H9 (cell line): Measurements from ENCODE around the gene RBM22. TPM values are rescaled to one million over a fixed set of nuclear protein-coding genes. Genes with fewer than 3 reads are reported as not detected.

ENCODE experiments used
- DNase-seq: peaks from one replicate; pipeline ENCODE4 v3.0.0-alpha.2; 2017
- H2AFZ ChIP-seq: one replicate; pipeline ENCODE4 v1.6.1; 2013; ENCODE audit warnings: mild to moderate bottlenecking, low read length, control low read depth, moderate library complexity
- H2AK5ac ChIP-seq: 2 replicates; pipeline ENCODE4 v1.6.1; 2013; ENCODE audit warnings: low read length, control low read depth, mixed read lengths; ENCODE audit not compliant: insufficient read length
- H2BK120ac ChIP-seq: one replicate; pipeline ENCODE4 v1.6.1; 2013; ENCODE audit warnings: low read depth, mild to moderate bottlenecking, low read length, control low read depth, inconsistent platforms; ENCODE audit not compliant: poor library complexity, severe bottlenecking
- H2BK12ac ChIP-seq: 2 replicates; pipeline ENCODE4 v1.6.1; 2013; ENCODE audit warnings: low read length, control low read depth, mixed read lengths, low read depth; ENCODE audit not compliant: insufficient read length
- H2BK15ac ChIP-seq: 2 replicates; pipeline ENCODE4 v1.6.1; 2013; ENCODE audit warnings: low read depth, low read length, control low read depth
- H2BK20ac ChIP-seq: one replicate; pipeline ENCODE4 v1.6.1; 2013; ENCODE audit warnings: low read depth, mild to moderate bottlenecking, low read length, control low read depth, inconsistent platforms; ENCODE audit not compliant: poor library complexity, severe bottlenecking
- H2BK5ac ChIP-seq: 2 replicates; pipeline ENCODE4 v1.6.1; 2013; ENCODE audit warnings: low read length, control low read depth, mixed read lengths; ENCODE audit not compliant: insufficient read length
- H3K14ac ChIP-seq: 2 replicates; pipeline ENCODE4 v1.6.1; 2013; ENCODE audit warnings: low read length, control low read depth; ENCODE audit not compliant: insufficient read depth
- H3K18ac ChIP-seq: 2 replicates; pipeline ENCODE4 v1.6.1; 2013; ENCODE audit warnings: low read depth, mild to moderate bottlenecking, mixed read lengths, low read length, control low read depth; ENCODE audit not compliant: insufficient read length
- H3K23ac ChIP-seq: 2 replicates; pipeline ENCODE4 v1.6.1; 2013; ENCODE audit warnings: low read length, control low read depth, mixed read lengths, low read depth; ENCODE audit not compliant: insufficient read length
- H3K23me2 ChIP-seq: 2 replicates; pipeline ENCODE4 v1.6.1; 2013; ENCODE audit warnings: low read depth, mild to moderate bottlenecking, mixed read lengths, low read length, control low read depth; ENCODE audit not compliant: insufficient read length, poor library complexity, severe bottlenecking
- H3K27ac ChIP-seq: 2 replicates; pipeline ENCODE4 v1.5.1; 2013; ENCODE audit warnings: low read length, control low read depth, mixed read lengths, low read depth; ENCODE audit not compliant: insufficient read length
- H3K27me3 ChIP-seq: 2 replicates; pipeline ENCODE4 v1.6.1; 2013; ENCODE audit warnings: low read length, control low read depth, inconsistent platforms; ENCODE audit not compliant: insufficient read depth
- H3K4ac ChIP-seq: 2 replicates; pipeline ENCODE4 v1.6.1; 2013; ENCODE audit warnings: low read depth, mild to moderate bottlenecking, control low read depth, inconsistent platforms, low read length, moderate library complexity
- H3K4me1 ChIP-seq: 2 replicates; pipeline ENCODE4 v1.6.1; 2013; ENCODE audit warnings: low read length, control low read depth, inconsistent platforms; ENCODE audit not compliant: insufficient read depth
- H3K4me2 ChIP-seq: 2 replicates; pipeline ENCODE4 v1.6.1; 2013; ENCODE audit warnings: low read length, control low read depth, mixed read lengths; ENCODE audit not compliant: insufficient read length, insufficient read depth
- H3K56ac ChIP-seq: 2 replicates; pipeline ENCODE4 v1.6.1; 2013; ENCODE audit warnings: low read depth, mild to moderate bottlenecking, mixed read lengths, low read length, control low read depth; ENCODE audit not compliant: insufficient read length
- H3K79me1 ChIP-seq: 2 replicates; pipeline ENCODE4 v1.6.1; 2013; ENCODE audit warnings: low read depth, mild to moderate bottlenecking, moderate library complexity, low read length, control low read depth, inconsistent platforms; ENCODE audit not compliant: insufficient read depth, poor library complexity, severe bottlenecking
- H3K79me2 ChIP-seq: 2 replicates; pipeline ENCODE4 v1.6.1; 2013; ENCODE audit warnings: low read length, control low read depth, inconsistent platforms; ENCODE audit not compliant: insufficient read depth
- H3K9ac ChIP-seq: 2 replicates; pipeline ENCODE4 v1.6.1; 2013; ENCODE audit warnings: low read length, control low read depth, mixed read lengths; ENCODE audit not compliant: insufficient read length; ENCODE audit errors: extremely low read depth
- H3K9me3 ChIP-seq: one replicate; pipeline ENCODE4 v1.6.1; 2013; ENCODE audit warnings: low read depth, low read length, inconsistent platforms; ENCODE audit not compliant: control insufficient read depth
- H3T11ph ChIP-seq: one replicate; pipeline ENCODE4 v1.6.1; 2013; ENCODE audit warnings: mild to moderate bottlenecking, low read length, control low read depth, inconsistent platforms
- H4K20me1 ChIP-seq: one replicate; pipeline ENCODE4 v1.6.1; 2013; ENCODE audit not compliant: control insufficient read depth, insufficient read length, insufficient read depth
- H4K5ac ChIP-seq: 2 replicates; pipeline ENCODE4 v1.6.1; 2013; ENCODE audit warnings: low read depth, mild to moderate bottlenecking, mixed read lengths, low read length, control low read depth; ENCODE audit not compliant: insufficient read length
- H4K8ac ChIP-seq: replicated peaks from 2 replicates; pipeline ENCODE4 v1.6.1; 2013; ENCODE audit warnings: low read length, control low read depth, mixed read lengths, low read depth; ENCODE audit not compliant: insufficient read length
- H4K91ac ChIP-seq: 2 replicates; pipeline ENCODE4 v1.6.1; 2013; ENCODE audit warnings: low read depth, mild to moderate bottlenecking, moderate library complexity, mixed read lengths, low read length, control low read depth; ENCODE audit not compliant: insufficient read length
- H3K27ac Mint-ChIP-seq, 3 experiments: 2 replicates in 2 of 3; 3 replicates in 1 of 3; pipeline ENCODE4 v1.8.0; 2020 to 2021; ENCODE audit warnings: mixed read lengths in 3 of 3, mild to moderate bottlenecking in 1 of 3, moderate library complexity in 1 of 3
- H3K27me3 Mint-ChIP-seq: 2 replicates; pipeline ENCODE4 v1.8.0; 2021; ENCODE audit warnings: low read depth, mild to moderate bottlenecking, moderate library complexity, mixed read lengths
- H3K36me3 Mint-ChIP-seq, 3 experiments: 2 replicates in 2 of 3; 3 replicates in 1 of 3; pipeline ENCODE4 v1.8.0; 2020 to 2021; ENCODE audit warnings: low read depth in 3 of 3, mixed read lengths in 3 of 3; ENCODE audit not compliant: insufficient read depth in 1 of 3
- H3K4me1 Mint-ChIP-seq, 2 experiments: 2 replicates each; pipeline ENCODE4 v1.8.0; 2020; ENCODE audit warnings: mixed read lengths in 2 of 2
- H3K4me3 Mint-ChIP-seq, 2 experiments: 2 replicates in 1 of 2; 3 replicates in 1 of 2; pipeline ENCODE4 v1.8.0; 2020 to 2021; ENCODE audit warnings: mild to moderate bottlenecking in 2 of 2, mixed read lengths in 2 of 2, moderate library complexity in 1 of 2
- H3K9me3 Mint-ChIP-seq, 2 experiments: 2 replicates in 1 of 2; 3 replicates in 1 of 2; pipeline ENCODE4 v1.8.0; 2020; ENCODE audit warnings: mild to moderate bottlenecking in 2 of 2, mixed read lengths in 2 of 2, moderate library complexity in 1 of 2
- WGBS: extraction: QIAGEN DNeasy Blood & Tissue Kit; methylation state at CpG from one replicate; pipeline ENCODE4 v1.1.7; 2013; ENCODE audit warnings: missing lambda C conversion rate, low lambda C conversion rate, mixed read lengths; ENCODE audit not compliant: insufficient read length; ENCODE audit errors: extremely low coverage; 5-methylcytosine and 5-hydroxymethylcytosine counted together
- total RNA-seq: library from RNA; stranded (reverse); gene quantifications from 2 replicates; pipeline ENCODE4 v1.2.1, GENCODE V29; 2021
- TF ChIP-seq, protein P1 (sequence below): fragments of 200-600 bp; sonication (generic); conservative IDR thresholded peaks from 3 replicates; pipeline ENCODE4 v1.8.0; 2021; ENCODE audit warnings: antibody characterized with exemption, mild to moderate bottlenecking

RBM22 gene
- total RNA-seq, 1 experiment from 2014 or later: 47.0 TPM

GRCh38 chr5:150660108-150660831, 40.6 kb downstream of the RBM22 start:
- H3K9ac ChIP-seq: no peak overlapping the region
- no CpG with 5 or more reads among the region's 4 CpGs for WGBS
- no peak overlapping the region for H2BK15ac ChIP-seq
- no peaks in the 10 kb centered on the region for H3K79me2 ChIP-seq
- no peak overlapping the region for H4K8ac ChIP-seq
- H3K4me3 Mint-ChIP-seq: no peak overlapping the region; a peak in 1 of 5 replicates
- no peaks in the 10 kb centered on the region; the same call in 1 of the 2 replicates for H3K27me3 ChIP-seq
- H3K27ac ChIP-seq: no peak overlapping the region
- H3K23me2 ChIP-seq: peaks cover 4% of the 10 kb centered on the region
- DNase-seq: peak; percentile 24
- TF ChIP-seq, protein P1, sequence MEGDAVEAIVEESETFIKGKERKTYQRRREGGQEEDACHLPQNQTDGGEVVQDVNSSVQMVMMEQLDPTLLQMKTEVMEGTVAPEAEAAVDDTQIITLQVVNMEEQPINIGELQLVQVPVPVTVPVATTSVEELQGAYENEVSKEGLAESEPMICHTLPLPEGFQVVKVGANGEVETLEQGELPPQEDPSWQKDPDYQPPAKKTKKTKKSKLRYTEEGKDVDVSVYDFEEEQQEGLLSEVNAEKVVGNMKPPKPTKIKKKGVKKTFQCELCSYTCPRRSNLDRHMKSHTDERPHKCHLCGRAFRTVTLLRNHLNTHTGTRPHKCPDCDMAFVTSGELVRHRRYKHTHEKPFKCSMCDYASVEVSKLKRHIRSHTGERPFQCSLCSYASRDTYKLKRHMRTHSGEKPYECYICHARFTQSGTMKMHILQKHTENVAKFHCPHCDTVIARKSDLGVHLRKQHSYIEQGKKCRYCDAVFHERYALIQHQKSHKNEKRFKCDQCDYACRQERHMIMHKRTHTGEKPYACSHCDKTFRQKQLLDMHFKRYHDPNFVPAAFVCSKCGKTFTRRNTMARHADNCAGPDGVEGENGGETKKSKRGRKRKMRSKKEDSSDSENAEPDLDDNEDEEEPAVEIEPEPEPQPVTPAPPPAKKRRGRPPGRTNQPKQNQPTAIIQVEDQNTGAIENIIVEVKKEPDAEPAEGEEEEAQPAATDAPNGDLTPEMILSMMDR: no peak
- H4K91ac ChIP-seq: no peak overlapping the region
- H2BK120ac ChIP-seq: no peak overlapping the region
- peak overlapping the region in 2 of 3 experiments; percentile 11 to 62; a peak in 4 of 7 replicates for H3K27ac Mint-ChIP-seq
- H3K4me2 ChIP-seq: no peak overlapping the region
- H3K4ac ChIP-seq: no peak overlapping the region
- H3K9me3 ChIP-seq: no peaks in the 10 kb centered on the region
- no peaks in the 10 kb centered on the region for H4K20me1 ChIP-seq
- H2BK5ac ChIP-seq: no peak overlapping the region
- H3K23ac ChIP-seq: no peak overlapping the region
- H4K5ac ChIP-seq: no peak overlapping the region
- H2AK5ac ChIP-seq: no peak overlapping the region
- H3T11ph ChIP-seq: no peak overlapping the region
- H3K36me3 Mint-ChIP-seq: no peaks in the 10 kb centered on the region; a peak in 1 of 7 replicates
- no peak overlapping the region for H3K18ac ChIP-seq
- no peaks in the 10 kb centered on the region for H3K9me3 Mint-ChIP-seq
- H3K56ac ChIP-seq: no peak overlapping the region
- peaks cover 25% of the 10 kb centered on the region for H3K27me3 Mint-ChIP-seq
- H2AFZ ChIP-seq: no peak overlapping the region
- no peak overlapping the region for H2BK20ac ChIP-seq
- H3K79me1 ChIP-seq: no peaks in the 10 kb centered on the region
- H3K14ac ChIP-seq: no peak overlapping the region
- no peak overlapping the region for H2BK12ac ChIP-seq
- peaks cover 19 to 41% of the 10 kb centered on the region in 2 experiments for H3K4me1 Mint-ChIP-seq
- H3K4me1 ChIP-seq: no peaks in the 10 kb centered on the region
